Upper lobe of left lung (tissue), 4 donors: ENCODE measurements around the gene KCNIP2.

Source experiments
- CTCF ChIP-seq, 6 experiments: fragments of 450-650 bp in 4 of 6; fragments of 200-600 bp in 2 of 6; sonication (generic) in 2 of 6; IDR thresholded peaks; one replicate each; pipeline ENCODE4 v1.5.1; 2016 to 2019; ENCODE audit warnings: antibody characterized with exemption in 6 of 6
- EP300 ChIP-seq, 4 donors: sonication (generic); formaldehyde crosslinking; IDR thresholded peaks; one replicate each; pipeline ENCODE4 v1.5.1; 2017; ENCODE audit warnings: antibody characterized with exemption in 4 of 4, control low read depth in 2 of 4
- POLR2A ChIP-seq, 4 donors: fragments of 450-650 bp; IDR thresholded peaks; one replicate each; pipeline ENCODE4 v1.5.1; 2016 to 2017; ENCODE audit warnings: antibody characterized with exemption in 4 of 4, mild to moderate bottlenecking in 2 of 4

GRCh38 chr10:101875068-101875688, 31.6 kb upstream of the KCNIP2 start:
- no peak for TF ChIP-seq CTCF (IDR thresholded peaks at IDR 0.05)
- no peak for TF ChIP-seq POLR2A (IDR thresholded peaks at IDR 0.05)
- TF ChIP-seq EP300 (IDR thresholded peaks at IDR 0.05): no peak
